ENCODE data around the gene DISC1.

- no peak for TF ChIP-seq TAF1 (IDR thresholded peaks at IDR 0.05; ENCODE audit: borderline replicate concordance, low read depth, low read length)
- TF ChIP-seq POLR2AphosphoS5 (IDR thresholded peaks at IDR 0.05; ENCODE audit: low read depth, low read length) = no peak
Observed at GRCh38 chr1:231970684-231971083, 344.1 kb downstream of the DISC1 start.

Measured in GM12892 (cell line).